Dendritic cell treated with granulocyte-macrophage colony-stimulating factor and Interleukin-4, amounts not matched to agents 40 ng/mL and 50 ng/mL, for 4 days (primary cell): Measurements from ENCODE around the gene QSER1.
A peak's percentile ranks its signal among the peaks of the same experiment; 100 is the strongest.
"Not testable (repeated sequence)": the region's sequence is repeated elsewhere in the genome, so short reads cannot be mapped to it uniquely, and the experiment has no call there.

ENCODE experiments used
- H3K27ac Mint-ChIP-seq: one replicate; pipeline ENCODE4 v1.8.0; 2022; ENCODE audit warnings: mild to moderate bottlenecking, mixed read lengths
- H3K27me3 Mint-ChIP-seq: one replicate; pipeline ENCODE4 v1.8.0; 2022; ENCODE audit warnings: mild to moderate bottlenecking, mixed read lengths
- H3K36me3 Mint-ChIP-seq: one replicate; pipeline ENCODE4 v1.8.0; 2022; ENCODE audit warnings: low read depth, mixed read lengths
- H3K4me1 Mint-ChIP-seq: one replicate; pipeline ENCODE4 v1.8.0; 2022; ENCODE audit warnings: low read depth, mixed read lengths
- H3K4me3 Mint-ChIP-seq: one replicate; pipeline ENCODE4 v1.8.0; 2022; ENCODE audit warnings: mild to moderate bottlenecking, moderate library complexity, mixed read lengths
- H3K9me3 Mint-ChIP-seq: one replicate; pipeline ENCODE4 v1.8.0; 2022; ENCODE audit warnings: mixed read lengths
- intact Hi-C: fragments of 100-400 bp; cut with micrococcal nuclease; formaldehyde crosslinking; loops from one replicate; pipeline ENCODE4 v1.15.0; 2022

Gene QSER1

GRCh38 chr11:32931606-32932005 lies 39.0 kb downstream of the QSER1 start:
- H3K4me3 Mint-ChIP-seq, result no peak overlapping the region
- no peaks in the 10 kb centered on the region for H3K4me1 Mint-ChIP-seq
- no peaks in the 10 kb centered on the region for H3K9me3 Mint-ChIP-seq
- H3K27ac Mint-ChIP-seq, result no peak overlapping the region
- H3K27me3 Mint-ChIP-seq, result no peaks in the 10 kb centered on the region
- intact Hi-C loops, result no loop called here
- peaks cover 64% of the 10 kb centered on the region for H3K36me3 Mint-ChIP-seq

GRCh38 chr11:32932196-32932595 lies 39.6 kb downstream of the QSER1 start:
- Mint-ChIP-seq H3K4me1 (no peaks in the 10 kb centered on the region), H3K27me3 (no peaks in the 10 kb centered on the region), H3K9me3 (no peaks in the 10 kb centered on the region), H3K4me3 (no peak overlapping the region), H3K36me3 (peaks cover 70% of the 10 kb centered on the region), H3K27ac (no peak overlapping the region)
- intact Hi-C loops, result no loop called here

- H3K9me3 Mint-ChIP-seq, result no peaks in the 10 kb centered on the region
- intact Hi-C loops, result no loop called here
- H3K4me3 Mint-ChIP-seq, result no peak overlapping the region
- no peaks in the 10 kb centered on the region for H3K4me1 Mint-ChIP-seq
- H3K27ac Mint-ChIP-seq, result no peak overlapping the region
- H3K27me3 Mint-ChIP-seq, result no peaks in the 10 kb centered on the region
- H3K36me3 Mint-ChIP-seq, result peaks cover 74% of the 10 kb centered on the region
Observed at GRCh38 chr11:32935462-32936029, 42.9 kb downstream of the QSER1 start.

- peaks cover 76% of the 10 kb centered on the region for H3K36me3 Mint-ChIP-seq
- H3K27ac Mint-ChIP-seq, intact Hi-C loops, H3K4me3 Mint-ChIP-seq, H3K27me3 Mint-ChIP-seq, H3K9me3 Mint-ChIP-seq, H3K4me1 Mint-ChIP-seq: not testable (repeated sequence)
Observed at GRCh38 chr11:32936178-32936577, 43.6 kb downstream of the QSER1 start.

GRCh38 chr11:32937283-32937682 lies 44.7 kb downstream of the QSER1 start:
- peaks cover 65% of the 10 kb centered on the region for H3K36me3 Mint-ChIP-seq

GRCh38 chr11:32939046-32939445 lies 46.4 kb downstream of the QSER1 start:
- no peaks in the 10 kb centered on the region for H3K9me3 Mint-ChIP-seq
- intact Hi-C loops, result no loop called here
- no peak overlapping the region for H3K4me3 Mint-ChIP-seq
- H3K27ac Mint-ChIP-seq, result no peak overlapping the region
- no peaks in the 10 kb centered on the region for H3K4me1 Mint-ChIP-seq
- H3K27me3 Mint-ChIP-seq, result no peaks in the 10 kb centered on the region
- peaks cover 51% of the 10 kb centered on the region for H3K36me3 Mint-ChIP-seq

More at GRCh38 chr11:32937283-32937682, 44.7 kb downstream of the QSER1 start:
- H3K4me1 Mint-ChIP-seq, H3K27me3 Mint-ChIP-seq, H3K4me3 Mint-ChIP-seq, intact Hi-C loops, H3K27ac Mint-ChIP-seq, H3K9me3 Mint-ChIP-seq: not testable (repeated sequence)

- intact Hi-C loops, result no loop called here
- H3K4me1 Mint-ChIP-seq, result no peaks in the 10 kb centered on the region
- no peak overlapping the region for H3K4me3 Mint-ChIP-seq
- no peaks in the 10 kb centered on the region for H3K9me3 Mint-ChIP-seq
- H3K36me3 Mint-ChIP-seq, result peaks cover 45% of the 10 kb centered on the region
- no peaks in the 10 kb centered on the region for H3K27me3 Mint-ChIP-seq
- no peak overlapping the region for H3K27ac Mint-ChIP-seq
Observed at GRCh38 chr11:32939866-32940265, 47.3 kb downstream of the QSER1 start.

GRCh38 chr11:32940865-32941264 lies 48.3 kb downstream of the QSER1 start:
- Mint-ChIP-seq H3K27me3 (no peaks in the 10 kb centered on the region), H3K27ac (peak overlapping the region; percentile 63), H3K9me3 (no peaks in the 10 kb centered on the region), H3K36me3 (peaks cover 43% of the 10 kb centered on the region), H3K4me1 (no peaks in the 10 kb centered on the region), H3K4me3 (no peak overlapping the region)
- intact Hi-C loops, result no loop called here

- H3K27me3 Mint-ChIP-seq, result no peaks in the 10 kb centered on the region
- H3K4me3 Mint-ChIP-seq, result no peak overlapping the region
- H3K36me3 Mint-ChIP-seq, result peaks cover 31% of the 10 kb centered on the region
- H3K4me1 Mint-ChIP-seq, result no peaks in the 10 kb centered on the region
- no peak overlapping the region for H3K27ac Mint-ChIP-seq
- H3K9me3 Mint-ChIP-seq, result no peaks in the 10 kb centered on the region
- intact Hi-C loops, result no loop called here
Observed at GRCh38 chr11:32947978-32948377, 55.4 kb downstream of the QSER1 start.

GRCh38 chr11:32949739-32950138 lies 57.1 kb downstream of the QSER1 start:
- intact Hi-C loops, result no loop called here
- Mint-ChIP-seq H3K27me3 (no peaks in the 10 kb centered on the region), H3K9me3 (no peaks in the 10 kb centered on the region), H3K4me1 (no peaks in the 10 kb centered on the region), H3K4me3 (no peak overlapping the region), H3K27ac (no peak overlapping the region), H3K36me3 (peaks cover 32% of the 10 kb centered on the region)

GRCh38 chr11:32952421-32952820 lies 59.8 kb downstream of the QSER1 start:
- intact Hi-C loops, result no loop called here
- H3K4me3 Mint-ChIP-seq, result no peak overlapping the region
- H3K9me3 Mint-ChIP-seq, result no peaks in the 10 kb centered on the region
- H3K27me3 Mint-ChIP-seq, result no peaks in the 10 kb centered on the region
- no peaks in the 10 kb centered on the region for H3K4me1 Mint-ChIP-seq
- H3K36me3 Mint-ChIP-seq, result peaks cover 28% of the 10 kb centered on the region
- H3K27ac Mint-ChIP-seq, result no peak overlapping the region

- Mint-ChIP-seq H3K27me3 (no peaks in the 10 kb centered on the region), H3K27ac (no peak overlapping the region), H3K9me3 (no peaks in the 10 kb centered on the region), H3K4me3 (no peak overlapping the region), H3K36me3 (peaks cover 26% of the 10 kb centered on the region), H3K4me1 (no peaks in the 10 kb centered on the region)
- intact Hi-C loops, result no loop called here
Observed at GRCh38 chr11:32953700-32954099, 61.1 kb downstream of the QSER1 start.

GRCh38 chr11:32960553-32961164 lies 68.0 kb downstream of the QSER1 start:
- Mint-ChIP-seq H3K4me3 (no peak overlapping the region), H3K4me1 (peaks cover 5% of the 10 kb centered on the region), H3K27ac (no peak overlapping the region), H3K27me3 (no peaks in the 10 kb centered on the region), H3K36me3 (peaks cover 54% of the 10 kb centered on the region), H3K9me3 (no peaks in the 10 kb centered on the region)
- intact Hi-C loops, result loop anchor here (10.0 kb wide), 1 partner anchor 364 kb away; no protein-coding TSS in a partner anchor

GRCh38 chr11:32962016-32962415 lies 69.4 kb downstream of the QSER1 start:
- intact Hi-C loops, result loop anchor here (1.0 to 10.0 kb wide), 2 partner anchors 103 to 363 kb away; no protein-coding TSS in a partner anchor
- Mint-ChIP-seq H3K27me3 (no peaks in the 10 kb centered on the region), H3K9me3 (no peaks in the 10 kb centered on the region)

GRCh38 chr11:32963721-32964120 lies 71.1 kb downstream of the QSER1 start:
- Mint-ChIP-seq H3K36me3 (peaks cover 47% of the 10 kb centered on the region), H3K27me3 (no peaks in the 10 kb centered on the region), H3K4me3 (no peak overlapping the region), H3K4me1 (peaks cover 5% of the 10 kb centered on the region), H3K27ac (no peak overlapping the region), H3K9me3 (no peaks in the 10 kb centered on the region)
- intact Hi-C loops, result loop anchor here (10.0 kb wide), 1 partner anchor 361 kb away; no protein-coding TSS in a partner anchor

More at GRCh38 chr11:32962016-32962415, 69.4 kb downstream of the QSER1 start:
- Mint-ChIP-seq H3K27ac (no peak overlapping the region), H3K36me3 (peaks cover 52% of the 10 kb centered on the region), H3K4me1 (peaks cover 5% of the 10 kb centered on the region), H3K4me3 (no peak overlapping the region)
